ENCODE results near the gene AQP1. TPM values are rescaled to one million over a fixed set of nuclear protein-coding genes. Genes with fewer than 3 reads are reported as not detected.

The AQP1 gene
- polyA plus RNA-seq, 4 donors = 153 to 224 (median 211) TPM

DNA sequence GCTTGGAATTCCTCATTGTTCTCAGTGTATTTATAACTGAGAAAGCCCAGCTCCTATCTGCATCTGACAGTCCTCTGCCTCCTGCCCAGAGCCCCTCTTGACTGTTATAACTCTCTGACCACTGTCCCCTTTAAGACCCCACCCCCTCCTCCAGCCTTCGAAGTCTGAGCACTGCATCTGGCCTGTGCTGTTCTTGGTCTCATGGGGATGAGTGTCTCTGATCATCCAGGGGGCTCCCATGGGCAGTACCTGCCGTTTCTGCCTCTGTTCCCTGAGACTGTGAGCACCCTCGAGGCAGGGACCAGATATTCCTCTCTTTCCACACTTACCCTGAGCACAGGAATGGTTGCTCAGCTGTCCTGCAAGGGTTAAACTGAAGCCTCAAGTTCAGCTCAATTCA lies 59.8 kb downstream of the AQP1 start:
- DNase-seq (ENCODE audit: low read depth in 4 of 4, low spot score in 2 of 4) = no peak

DNA sequence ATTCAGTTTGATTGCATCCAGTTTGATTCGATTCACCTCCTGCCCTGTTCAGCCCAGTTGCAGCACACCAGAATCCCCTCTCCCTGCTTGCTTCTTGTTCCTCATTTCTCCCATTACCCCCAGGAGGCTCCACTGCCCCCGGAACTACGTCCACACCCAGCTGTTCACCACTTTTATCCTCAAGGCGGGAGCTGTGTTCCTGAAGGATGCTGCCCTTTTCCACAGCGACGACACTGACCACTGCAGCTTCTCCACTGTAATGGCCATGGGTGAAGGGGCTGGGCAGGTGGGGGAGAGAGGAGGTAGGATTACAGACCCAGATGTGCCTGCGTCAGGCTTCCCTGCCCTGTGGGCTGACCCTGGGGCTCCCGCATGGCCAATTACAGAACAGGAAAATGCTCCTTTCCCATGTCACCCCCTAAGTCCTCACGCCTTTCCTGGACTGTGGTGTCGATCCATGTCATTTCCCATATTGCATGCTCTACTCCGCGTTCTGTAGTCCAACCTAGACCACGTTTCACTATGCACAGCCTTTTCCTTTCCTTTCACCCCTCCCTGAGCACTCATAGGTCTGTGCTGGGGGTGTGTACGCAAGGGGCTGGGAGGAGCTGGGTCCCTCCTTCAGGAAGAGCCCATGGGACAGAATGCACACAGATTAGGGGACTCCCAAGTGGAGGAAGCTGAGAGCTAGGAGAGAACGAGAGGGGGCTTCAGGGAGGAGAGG lies 60.3 kb downstream of the AQP1 start:
- no peak for DNase-seq (ENCODE audit: low read depth in 4 of 4, low spot score in 2 of 4)

DNA sequence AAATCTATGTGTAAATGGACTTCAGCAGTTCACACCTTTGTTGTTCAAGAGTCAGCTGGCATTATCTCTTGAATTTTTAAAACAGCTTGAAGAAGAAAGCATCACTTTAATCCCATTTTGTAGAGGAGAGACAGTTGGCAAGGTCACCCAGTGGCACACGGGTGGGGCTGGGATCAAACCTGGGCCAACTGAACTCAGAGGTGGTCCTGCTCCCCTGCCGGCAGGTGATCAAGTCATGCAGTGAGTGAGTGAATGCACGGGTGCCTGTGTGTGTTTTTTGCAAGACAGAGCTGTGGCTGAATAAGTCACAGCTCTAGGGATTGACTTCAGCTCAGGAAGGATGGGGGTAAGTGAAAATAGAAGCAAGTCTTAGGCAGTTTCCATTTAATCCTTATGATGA lies 61.6 kb downstream of the AQP1 start:
- no peak for DNase-seq (ENCODE audit: low read depth in 4 of 4, low spot score in 2 of 4)

DNA sequence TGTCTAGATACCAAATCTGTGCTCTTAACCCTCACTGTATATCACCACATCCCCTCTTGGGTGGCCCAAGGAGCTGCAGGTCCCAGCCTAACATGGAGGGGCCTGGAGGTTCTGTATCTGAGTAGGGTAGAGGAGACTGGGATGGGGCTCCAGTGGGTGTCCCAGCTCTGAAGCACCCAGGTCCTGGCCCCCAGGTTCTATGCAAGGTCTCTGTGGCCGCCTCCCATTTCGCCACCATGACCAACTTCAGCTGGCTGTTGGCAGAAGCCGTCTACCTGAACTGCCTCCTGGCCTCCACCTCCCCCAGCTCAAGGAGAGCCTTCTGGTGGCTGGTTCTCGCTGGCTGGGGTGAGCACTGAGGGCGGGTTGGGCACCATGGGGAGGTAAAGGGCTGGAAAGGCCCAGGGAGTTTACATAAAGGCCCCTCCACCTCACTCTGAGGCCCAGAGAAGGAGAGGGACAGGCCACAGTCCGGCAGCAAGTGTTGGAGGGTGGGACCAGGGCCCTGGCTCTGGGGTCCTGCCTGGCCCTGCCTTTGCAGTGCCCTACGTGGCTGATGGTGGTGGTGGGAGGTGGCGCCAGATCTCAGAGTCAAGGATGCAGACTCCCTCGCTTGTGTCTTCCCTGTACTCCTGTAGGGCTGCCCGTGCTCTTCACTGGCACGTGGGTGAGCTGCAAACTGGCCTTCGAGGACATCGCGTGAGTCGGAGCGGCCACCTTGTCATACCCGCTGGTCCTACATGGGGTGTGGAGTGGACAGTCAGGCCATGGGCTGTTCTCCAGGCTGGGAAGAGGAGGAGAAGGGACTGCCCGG lies 62.3 kb downstream of the AQP1 start:
- DNase-seq (ENCODE audit: low read depth in 4 of 4, low spot score in 2 of 4) = no peak

DNA sequence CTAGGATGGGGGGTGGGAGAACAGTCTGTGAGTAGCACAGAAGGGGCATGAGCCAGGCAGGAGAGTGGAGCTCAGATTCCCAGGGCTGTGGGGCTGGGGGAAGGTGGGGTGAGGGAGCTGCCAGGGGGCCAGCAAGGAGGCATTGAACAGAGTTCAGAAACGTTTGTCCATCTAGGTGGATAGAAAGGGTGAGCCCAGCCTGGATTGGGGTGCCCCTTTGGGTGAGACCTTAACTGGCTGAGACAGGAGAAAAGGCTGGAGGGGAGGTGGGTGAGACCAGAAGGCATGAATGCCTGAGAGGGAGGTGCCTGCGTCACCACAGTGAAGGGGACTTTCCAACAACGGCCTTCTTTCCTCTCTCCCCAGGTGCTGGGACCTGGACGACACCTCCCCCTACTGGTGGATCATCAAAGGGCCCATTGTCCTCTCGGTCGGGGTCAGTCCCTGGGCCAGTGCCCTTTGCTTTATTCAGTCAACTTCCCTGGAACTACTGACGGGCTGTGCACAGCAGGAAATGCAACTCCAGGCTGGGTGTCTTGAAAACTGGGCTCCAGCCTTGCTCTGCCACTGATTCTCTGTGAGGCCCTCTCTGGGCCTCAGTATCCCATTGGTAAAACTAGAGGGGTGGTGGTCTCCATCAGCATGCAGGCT lies 63.1 kb downstream of the AQP1 start:
- DNase-seq (ENCODE audit: low read depth in 4 of 4, low spot score in 2 of 4) = peak in 1 of 4 donors; percentile 27

Other genes with a start within 250 kb of the AQP1 start
- under 1 TPM in 3 of 4 donors, not detected in 1; 0.06 to 0.32 (median 0.09) TPM for gene CRHR2, start 229.4 kb upstream of the AQP1 start, polyA plus RNA-seq (ENCODE audit: insufficient read length in 4 of 4)
- gene INMT, start 159.7 kb upstream of the AQP1 start, polyA plus RNA-seq (ENCODE audit: insufficient read length in 4 of 4) = 1 to 10 TPM; 1.3 to 2.5 (median 1.8) TPM
- 10 to 100 TPM in 3 of 4 donors, 1 to 10 TPM in 1; 9.9 to 14.8 (median 10.2) TPM for gene MINDY4, start 140.4 kb upstream of the AQP1 start, polyA plus RNA-seq (ENCODE audit: insufficient read length in 4 of 4)
- gene GHRHR, start 52.1 kb downstream of the AQP1 start, polyA plus RNA-seq (ENCODE audit: insufficient read length in 4 of 4) = under 1 TPM in 3 of 4 donors, not detected in 1; 0.41 to 0.55 (median 0.43) TPM
- gene ADCYAP1R1, start 140.5 kb downstream of the AQP1 start, polyA plus RNA-seq (ENCODE audit: insufficient read length in 4 of 4) = 1 to 10 TPM in 1 of 4 donors, under 1 TPM in 3; 0.78 to 1.2 (median 0.89) TPM

Measured in left renal cortex interstitium (tissue), 4 donors.